Activated naive CD4-positive, alpha-beta T cell treated with anti-CD3 and anti-CD28 coated beads for 36 hours (primary cell): ENCODE data around the gene CLEC3B. TPM values are rescaled to one million over a fixed set of nuclear protein-coding genes. Genes with fewer than 3 reads are reported as not detected.

Experiments used
- CTCF ChIA-PET: fragments of 350-600 bp; sonication (Branson Sonifier 250); formaldehyde crosslinking; loops from one replicate; lab custom pipeline; 2021; ENCODE audit warnings: antibody characterized with exemption; lab: Charles Lee
- DNase-seq: peaks from one replicate; pipeline ENCODE4 v3.0.0-alpha.2; 2020
- H3K27ac Mint-ChIP-seq: one replicate; pipeline ENCODE4 v1.8.0; 2021; ENCODE audit warnings: mild to moderate bottlenecking, mixed read lengths
- H3K27me3 Mint-ChIP-seq: one replicate; pipeline ENCODE4 v1.8.0; 2021; ENCODE audit warnings: low read depth, mixed read lengths
- H3K36me3 Mint-ChIP-seq: one replicate; pipeline ENCODE4 v1.8.0; 2021; ENCODE audit warnings: low read depth, mixed read lengths
- H3K4me1 Mint-ChIP-seq: one replicate; pipeline ENCODE4 v1.8.0; 2021; ENCODE audit warnings: low read depth, mixed read lengths
- H3K4me3 Mint-ChIP-seq: one replicate; pipeline ENCODE4 v1.8.0; 2021; ENCODE audit warnings: mild to moderate bottlenecking, moderate library complexity, mixed read lengths
- H3K9me3 Mint-ChIP-seq: one replicate; pipeline ENCODE4 v1.8.0; 2021; ENCODE audit warnings: mixed read lengths
- intact Hi-C: fragments of 100-400 bp; cut with micrococcal nuclease; formaldehyde crosslinking; loops from one replicate; pipeline ENCODE4 v1.15.1; 2023
- total RNA-seq, 2 experiments: library from RNA; stranded (reverse); gene quantifications; one replicate each; pipeline ENCODE4 v1.2.3, GENCODE V29; 2021

The CLEC3B gene
- total RNA-seq, 2 experiments from 2014 or later: not detected

DNA sequence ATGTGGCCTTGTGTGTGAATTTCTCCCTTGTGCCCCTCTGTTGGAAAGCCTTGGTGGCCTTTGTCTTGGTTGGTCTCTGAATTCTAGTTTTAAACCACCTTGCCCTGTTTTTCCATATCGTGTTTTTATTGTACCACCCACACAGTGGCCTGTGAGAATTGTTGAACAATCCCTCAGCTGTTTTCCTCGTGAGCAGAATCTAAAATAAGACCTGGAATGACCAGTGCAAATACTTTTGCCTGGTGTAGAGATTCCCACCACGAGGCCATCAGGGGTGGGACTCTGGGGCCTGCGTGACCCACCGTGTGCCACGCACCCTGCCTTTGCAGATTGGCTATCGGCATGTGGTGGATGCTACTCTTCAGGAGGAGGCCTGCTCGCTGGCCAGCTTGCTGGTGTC lies 19.0 kb upstream of the CLEC3B start:
- H3K9me3 Mint-ChIP-seq: peaks cover 3% of the 10 kb centered on the region
- intact Hi-C loops: no loop called here
- peaks cover 60% of the 10 kb centered on the region for H3K36me3 Mint-ChIP-seq
- no peak overlapping the region for H3K4me3 Mint-ChIP-seq
- no peaks in the 10 kb centered on the region for H3K27me3 Mint-ChIP-seq
- no peak for DNase-seq
- peaks cover 26% of the 10 kb centered on the region for H3K4me1 Mint-ChIP-seq
- CTCF ChIA-PET: interaction anchor here (0.7 kb wide), 1 partner anchor 203 kb away, joined by 3 read pairs; no protein-coding TSS in a partner anchor
- H3K27ac Mint-ChIP-seq: no peak overlapping the region

DNA sequence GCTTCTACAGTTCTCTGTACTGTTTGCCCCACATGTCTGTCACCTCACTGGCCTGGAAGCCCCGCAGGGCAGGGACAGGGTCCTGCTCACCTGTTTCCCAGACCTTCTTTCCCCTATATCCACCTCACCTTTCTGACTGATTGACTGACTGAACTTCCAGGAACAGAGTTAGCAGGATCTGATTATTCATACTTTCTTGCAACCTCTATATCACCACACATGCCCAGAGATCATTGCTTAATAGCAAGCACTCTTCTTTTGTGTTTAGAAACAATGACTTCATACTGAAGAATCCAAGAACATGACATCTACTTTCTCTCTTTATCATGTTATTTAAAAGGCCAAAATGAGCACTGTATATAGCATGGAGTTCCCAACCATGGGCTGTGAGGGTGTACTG lies 18.0 kb upstream of the CLEC3B start:
- intact Hi-C loops: no loop called here
- Mint-ChIP-seq H3K4me3 (no peak overlapping the region), H3K36me3 (peaks cover 53% of the 10 kb centered on the region), H3K9me3 (peaks cover 3% of the 10 kb centered on the region), H3K4me1 (peaks cover 21% of the 10 kb centered on the region), H3K27ac (no peak overlapping the region), H3K27me3 (no peaks in the 10 kb centered on the region)
- CTCF ChIA-PET: no interaction called here
- no peak for DNase-seq

DNA sequence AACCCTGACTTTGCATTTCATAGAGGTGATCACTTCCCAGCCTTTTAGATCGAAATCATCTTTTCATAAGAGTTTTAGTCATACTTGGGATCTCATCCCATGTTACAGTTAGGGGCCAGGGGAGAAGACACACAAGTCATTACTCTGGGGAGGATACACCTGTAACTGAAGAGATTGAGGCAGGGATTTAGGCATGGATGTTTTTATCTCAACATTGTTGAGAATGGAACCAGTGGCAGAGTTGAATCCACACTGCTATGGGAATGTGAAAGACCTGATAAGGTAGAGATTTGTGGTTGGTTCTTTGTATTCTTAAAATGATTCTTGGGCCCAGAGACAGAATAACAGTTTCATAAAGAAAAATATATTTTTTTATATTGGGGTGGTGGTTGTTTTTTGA lies 16.2 kb upstream of the CLEC3B start:
- Mint-ChIP-seq H3K27ac (no peak overlapping the region), H3K9me3 (peaks cover 3% of the 10 kb centered on the region), H3K36me3 (peaks cover 41% of the 10 kb centered on the region), H3K4me1 (peaks cover 16% of the 10 kb centered on the region), H3K4me3 (no peak overlapping the region), H3K27me3 (no peaks in the 10 kb centered on the region)
- CTCF ChIA-PET: no interaction called here
- intact Hi-C loops: no loop called here
- DNase-seq: no peak

GRCh38 chr3:45010811-45011333 lies 15.2 kb upstream of the CLEC3B start:
- Mint-ChIP-seq H3K4me3 (no peak overlapping the region), H3K4me1 (peaks cover 6% of the 10 kb centered on the region), H3K36me3 (peaks cover 32% of the 10 kb centered on the region), H3K27me3 (no peaks in the 10 kb centered on the region), H3K27ac (no peak overlapping the region), H3K9me3 (no peaks in the 10 kb centered on the region)
- intact Hi-C loops: no loop called here
- CTCF ChIA-PET: no interaction called here
- DNase-seq: no peak

- no peaks in the 10 kb centered on the region for H3K9me3 Mint-ChIP-seq
- no peak for DNase-seq
- H3K27ac Mint-ChIP-seq: no peak overlapping the region
- intact Hi-C loops: no loop called here
- no peaks in the 10 kb centered on the region for H3K27me3 Mint-ChIP-seq
- peaks cover 4% of the 10 kb centered on the region for H3K4me1 Mint-ChIP-seq
- CTCF ChIA-PET: no interaction called here
- no peak overlapping the region for H3K4me3 Mint-ChIP-seq
- H3K36me3 Mint-ChIP-seq: peaks cover 28% of the 10 kb centered on the region
These were observed 14.2 kb upstream of the CLEC3B start for GRCh38 chr3:45011756-45012508.

DNA sequence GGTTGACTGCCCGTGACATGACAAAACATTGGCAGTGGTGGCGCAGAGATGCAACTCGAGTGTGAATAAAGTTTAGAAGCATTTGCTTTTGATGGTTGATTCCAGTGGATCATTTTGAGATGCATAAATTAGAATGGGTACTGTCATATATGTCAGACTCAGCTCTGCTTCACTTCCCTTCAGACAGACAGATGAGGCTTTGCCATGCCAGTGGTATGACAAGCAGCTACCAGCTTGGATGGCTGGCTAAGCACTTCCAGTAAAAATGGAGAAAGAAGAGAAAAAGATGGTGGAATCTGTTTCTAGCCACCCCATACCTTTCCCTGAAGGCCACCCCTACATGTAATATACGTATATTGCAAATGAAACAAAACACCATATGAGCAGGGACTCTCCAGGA lies 13.5 kb upstream of the CLEC3B start:
- intact Hi-C loops: no loop called here

DNA sequence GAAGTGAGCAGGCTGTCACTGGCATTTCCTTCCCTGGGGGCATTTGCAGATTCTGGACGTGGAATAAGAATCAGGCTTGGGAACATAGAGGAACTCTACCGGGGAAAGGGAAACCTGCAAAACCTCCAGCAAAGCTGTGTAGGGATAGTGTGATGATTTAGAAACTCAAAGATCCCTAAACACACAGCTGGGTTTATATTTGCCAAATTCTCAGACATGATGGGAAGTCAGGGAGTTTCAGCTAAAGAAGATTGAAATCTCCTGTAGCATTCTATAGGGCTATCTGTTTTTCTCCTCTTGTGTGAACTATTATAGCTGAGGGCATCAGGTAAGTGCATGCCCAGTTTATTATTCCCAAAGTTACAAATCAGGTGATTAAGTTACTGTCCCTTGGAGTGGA lies 9.2 kb upstream of the CLEC3B start:
- Mint-ChIP-seq H3K9me3 (no peaks in the 10 kb centered on the region), H3K4me1 (peaks cover 14% of the 10 kb centered on the region), H3K27ac (no peak overlapping the region), H3K36me3 (peaks cover 11% of the 10 kb centered on the region), H3K4me3 (no peak overlapping the region), H3K27me3 (no peaks in the 10 kb centered on the region)
- no peak for DNase-seq
- intact Hi-C loops: no loop called here
- CTCF ChIA-PET: interaction anchor here (0.7 to 1.1 kb wide), 2 partner anchors 39 to 387 kb away, joined by 3 to 4 read pairs; no protein-coding TSS in a partner anchor

More for the DNA sequence above, 13.5 kb upstream of the CLEC3B start:
- Mint-ChIP-seq H3K27me3 (no peaks in the 10 kb centered on the region), H3K36me3 (peaks cover 22% of the 10 kb centered on the region), H3K4me1 (no peaks in the 10 kb centered on the region), H3K27ac (no peak overlapping the region), H3K4me3 (no peak overlapping the region), H3K9me3 (no peaks in the 10 kb centered on the region)
- no peak for DNase-seq
- CTCF ChIA-PET: no interaction called here

GRCh38 chr3:45017821-45018220 lies 8.3 kb upstream of the CLEC3B start:
- CTCF ChIA-PET: interaction anchor here (1.1 kb wide), 1 partner anchor 386 kb away, joined by 3 read pairs; no protein-coding TSS in a partner anchor
- H3K4me3 Mint-ChIP-seq: no peak overlapping the region
- no peaks in the 10 kb centered on the region for H3K9me3 Mint-ChIP-seq
- intact Hi-C loops: no loop called here
- no peak overlapping the region for H3K27ac Mint-ChIP-seq
- peaks cover 9% of the 10 kb centered on the region for H3K36me3 Mint-ChIP-seq
- no peaks in the 10 kb centered on the region for H3K27me3 Mint-ChIP-seq
- peaks cover 14% of the 10 kb centered on the region for H3K4me1 Mint-ChIP-seq
- no peak for DNase-seq

GRCh38 chr3:45020534-45020933 lies 5.6 kb upstream of the CLEC3B start:
- Mint-ChIP-seq H3K9me3 (no peaks in the 10 kb centered on the region), H3K36me3 (peaks cover 2% of the 10 kb centered on the region), H3K4me3 (no peak overlapping the region), H3K4me1 (peaks cover 14% of the 10 kb centered on the region), H3K27ac (no peak overlapping the region), H3K27me3 (no peaks in the 10 kb centered on the region)
- CTCF ChIA-PET: interaction anchor here (0.6 to 1.4 kb wide), 2 partner anchors 18 to 21 kb away, joined by 3 read pairs; no protein-coding TSS in a partner anchor
- DNase-seq: peak; percentile 26
- intact Hi-C loops: no loop called here

DNA sequence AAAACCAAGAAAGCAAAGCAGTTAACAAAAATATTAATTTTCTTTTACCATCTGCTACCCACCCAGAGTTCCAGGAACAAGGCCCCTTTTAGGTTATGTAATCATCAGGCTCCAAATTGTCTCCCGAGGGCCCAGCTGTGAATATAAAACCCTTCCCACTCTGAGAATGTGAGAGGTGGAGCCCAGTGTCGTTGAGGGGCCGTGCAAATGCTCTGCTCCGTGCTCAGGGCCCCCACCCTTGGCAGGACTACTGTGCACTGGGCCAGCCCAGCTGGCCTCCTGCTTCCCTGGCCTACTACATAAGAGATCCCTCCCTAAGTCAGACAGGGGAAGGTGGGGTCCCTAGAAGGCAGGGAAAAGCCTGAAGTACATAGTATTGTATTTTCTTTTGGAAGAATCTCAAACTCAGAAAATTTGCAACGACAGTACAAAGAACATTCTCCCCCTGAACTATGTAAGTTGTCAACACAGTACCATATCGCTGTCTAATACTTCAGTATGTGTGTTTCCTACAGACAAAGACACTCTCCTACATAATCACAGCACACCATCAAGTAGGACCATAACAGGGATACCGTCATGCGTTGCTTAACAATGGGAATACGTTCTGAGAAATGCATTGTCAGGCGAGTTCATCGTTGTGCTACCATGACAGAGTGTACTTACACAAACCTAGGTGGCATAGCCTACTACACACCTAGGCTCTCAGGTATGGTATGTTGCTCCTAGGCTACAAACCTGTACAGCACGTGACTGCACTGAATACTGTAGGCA lies 4.4 kb upstream of the CLEC3B start:
- Mint-ChIP-seq H3K4me1 (peaks cover 14% of the 10 kb centered on the region), H3K27ac (no peak overlapping the region), H3K9me3 (no peaks in the 10 kb centered on the region), H3K4me3 (no peak overlapping the region), H3K36me3 (peaks cover 2% of the 10 kb centered on the region), H3K27me3 (no peaks in the 10 kb centered on the region)
- DNase-seq: no peak
- intact Hi-C loops: no loop called here
- CTCF ChIA-PET: interaction anchor here (1.4 kb wide), 1 partner anchor 16 kb away, joined by 3 read pairs; no protein-coding TSS in a partner anchor

- Mint-ChIP-seq H3K27ac (no peak overlapping the region), H3K4me1 (peaks cover 14% of the 10 kb centered on the region), H3K9me3 (no peaks in the 10 kb centered on the region), H3K4me3 (no peak overlapping the region), H3K36me3 (peaks cover 2% of the 10 kb centered on the region), H3K27me3 (no peaks in the 10 kb centered on the region)
- DNase-seq: no peak
- intact Hi-C loops: no loop called here
- CTCF ChIA-PET: no interaction called here
These were observed 2.4 kb upstream of the CLEC3B start for GRCh38 chr3:45023675-45024074.

DNA sequence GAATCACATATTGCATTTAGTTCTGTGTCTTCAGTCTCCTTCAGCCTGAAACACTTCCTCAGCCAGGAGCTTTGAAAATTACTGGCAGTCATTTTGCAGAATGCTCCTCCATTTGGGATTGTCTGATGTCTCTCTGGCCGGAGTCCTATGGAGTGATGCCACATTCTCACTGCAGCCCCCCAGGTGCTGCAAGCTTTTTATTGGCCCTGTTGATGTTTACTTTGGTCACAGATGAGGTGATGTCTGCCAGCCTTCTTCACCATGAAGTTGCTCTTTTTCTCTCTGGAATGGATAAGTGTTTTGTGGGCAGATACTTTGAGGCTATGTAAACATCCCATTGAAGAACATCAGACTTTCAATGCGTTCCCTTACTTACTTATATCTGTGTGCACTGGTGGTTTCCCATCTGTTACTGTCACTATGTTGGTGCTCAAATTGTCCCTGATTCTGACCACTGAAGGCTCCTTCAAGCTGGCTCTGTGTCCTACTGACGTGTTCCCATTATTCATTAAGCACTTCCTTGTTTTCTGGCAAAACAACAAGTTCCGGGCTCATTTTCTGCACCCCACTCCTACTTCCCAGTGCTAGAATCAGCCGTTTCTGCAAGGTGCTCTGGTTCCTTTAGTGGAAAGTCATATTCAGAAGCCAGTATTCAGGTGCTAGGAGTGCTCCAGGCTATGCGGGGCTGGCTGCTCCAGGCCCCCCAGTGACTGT lies 1.4 kb upstream of the CLEC3B start:
- Mint-ChIP-seq H3K27ac (no peak overlapping the region), H3K4me1 (peaks cover 14% of the 10 kb centered on the region), H3K9me3 (no peaks in the 10 kb centered on the region), H3K4me3 (no peak overlapping the region), H3K36me3 (no peaks in the 10 kb centered on the region), H3K27me3 (no peaks in the 10 kb centered on the region)
- CTCF ChIA-PET: no interaction called here
- DNase-seq: no peak
- intact Hi-C loops: no loop called here
